Right lobe of liver (tissue), 6 donors: ENCODE data around the gene MPHOSPH9. TPM values are rescaled to one million over a fixed set of nuclear protein-coding genes. Genes with fewer than 3 reads are reported as not detected.

ENCODE experiments used
- ATAC-seq, 4 donors: fragments of 200-7000 bp; cut with Tn5 transposase; one replicate each; pipeline ENCODE4 v1.9.1; 2020; ENCODE audit warnings: mild to moderate bottlenecking in 4 of 4, moderate library complexity in 4 of 4
- DNase-seq, 3 donors: peaks; one replicate each; pipeline ENCODE4 v3.0.0-alpha.2; 2020
- H3K27ac ChIP-seq, 3 donors: fragments of 200-600 bp; one replicate each; pipeline ENCODE4 v1.8.0; 2022
- H3K27me3 ChIP-seq, 2 donors: fragments of 200-600 bp; one replicate each; pipeline ENCODE4 v1.8.0; 2022
- H3K36me3 ChIP-seq, 4 donors: fragments of 200-600 bp; sonication (generic) in 1 of 4; one replicate each; pipeline versions ENCODE4 v1.5.1 to v1.8.0; 2017 to 2022; ENCODE audit warnings: control low read depth in 1 of 4
- H3K4me1 ChIP-seq, 4 donors: fragments of 200-600 bp; sonication (generic) in 1 of 4; one replicate each; pipeline versions ENCODE4 v1.5.1 to v1.8.0; 2017 to 2022; ENCODE audit warnings: control low read depth in 1 of 4
- H3K4me3 ChIP-seq, 3 donors: fragments of 200-600 bp; one replicate each; pipeline ENCODE4 v1.8.0; 2022
- H3K9me3 ChIP-seq, 4 donors: fragments of 200-600 bp; sonication (generic) in 1 of 4; one replicate each; pipeline versions ENCODE4 v1.5.1 to v1.8.0; 2017 to 2022; ENCODE audit warnings: control low read depth in 1 of 4
- CTCF ChIP-seq, 4 donors: fragments of 200-600 bp in 3 of 4; fragments of 450-650 bp in 1 of 4; IDR thresholded peaks; one replicate each; pipeline versions ENCODE4 v1.5.1 to v1.8.0; 2016 to 2022; ENCODE audit warnings: antibody characterized with exemption in 4 of 4, mild to moderate bottlenecking in 2 of 4
- POLR2A ChIP-seq: fragments of 450-650 bp; IDR thresholded peaks from one replicate; pipeline ENCODE4 v1.6.1; 2017; ENCODE audit warnings: antibody characterized with exemption, mild to moderate bottlenecking
- WGBS: methylation state at CpG from one replicate; pipeline ENCODE4 v1.1.6; 2018; ENCODE audit warnings: low coverage, low lambda C conversion rate; ENCODE audit not compliant: insufficient coverage; ENCODE audit errors: missing lambda C conversion rate; 5-methylcytosine and 5-hydroxymethylcytosine counted together
- intact Hi-C, 2 donors: fragments of 100-400 bp; cut with DNase I; formaldehyde crosslinking; loops; one replicate each; pipeline versions ENCODE4 v1.11.2 to v1.14.1; 2022
- total RNA-seq, 6 experiments: library from RNA; depleted of rRNA in 2 of 6; stranded (reverse); fragments of >200 nt in 2 of 6; fragmentation: NEBNext Ultra II Directional in 3 of 6; extraction: Animal tissue kit (Norgen Biotek cat#: 25700) in 3 of 6; gene quantifications; one replicate each; pipeline versions ENCODE4 v1.1.0 to v1.2.4, GENCODE V29; 2016 to 2023
- donor health status: DM: no; HTN: yes; CAD: no.
- donor health status: DM: no; HTN: no; CAD: no.
- donor health status: DM: no; HTN: no; CAD: no.
- donor health status: DM: no; HTN: yes; CAD: no.
- donor health status: DM: no; HTN: yes; CAD: no.

Gene MPHOSPH9
- total RNA-seq, 6 experiments from 2014 or later, result 14.5 to 25.7 (median 19.1) TPM

- WGBS, result 95% methylated on average over 3 of the region's 7 CpGs
- Histone ChIP-seq H3K4me3 (no peak overlapping the region), H3K27me3 (no peaks in the 10 kb centered on the region), H3K27ac (no peak overlapping the region), H3K36me3 (peaks cover 0 to 4% (median under 1%) of the 10 kb centered on the region in 4 donors), H3K4me1 (peaks cover 0 to 9% (median 3%) of the 10 kb centered on the region in 4 donors), H3K9me3 (no peaks in the 10 kb centered on the region)
- intact Hi-C loops, result no loop called here
- ATAC-seq, result no peak
- TF ChIP-seq POLR2A (no peak), CTCF (IDR thresholded peaks at IDR 0.05) (no peak)
- no peak for DNase-seq
Measured at GRCh38 chr12:123267335-123267920, 34.5 kb upstream of the MPHOSPH9 start.

GRCh38 chr12:123266679-123267277 is 33.8 kb upstream of the MPHOSPH9 start:
- no peaks in the 10 kb centered on the region for H3K9me3 ChIP-seq
- intact Hi-C loops, result no loop called here
- H3K27me3 ChIP-seq, result no peaks in the 10 kb centered on the region
- H3K27ac ChIP-seq, result no peak overlapping the region
- H3K4me1 ChIP-seq, result peaks cover 0 to 9% (median 3%) of the 10 kb centered on the region in 4 donors
- peaks cover 0 to 6% (median under 1%) of the 10 kb centered on the region in 4 donors for H3K36me3 ChIP-seq
- ATAC-seq (no peak), DNase-seq (no peak)
- 83% methylated on average over 8 of the region's 19 CpGs for WGBS
- no peak overlapping the region for H3K4me3 ChIP-seq
- no peak for TF ChIP-seq POLR2A
- TF ChIP-seq CTCF (IDR thresholded peaks at IDR 0.05), result no peak

GRCh38 chr12:123265851-123266678 is 33.1 kb upstream of the MPHOSPH9 start:
- Histone ChIP-seq H3K4me1 (peaks cover 0 to 9% (median 3%) of the 10 kb centered on the region in 4 donors), H3K36me3 (peaks cover 0 to 13% (median 4%) of the 10 kb centered on the region in 4 donors), H3K9me3 (no peaks in the 10 kb centered on the region), H3K4me3 (no peak overlapping the region), H3K27ac (no peak overlapping the region), H3K27me3 (no peaks in the 10 kb centered on the region)
- TF ChIP-seq POLR2A (no peak), CTCF (IDR thresholded peaks at IDR 0.05) (no peak)
- 92% methylated on average over 13 of the region's 35 CpGs for WGBS
- ATAC-seq (no peak), DNase-seq (no peak)
- intact Hi-C loops, result no loop called here

- DNase-seq (peak in 1 of 3 donors; percentile 35), ATAC-seq (peak in 3 of 4 donors; percentile 17 to 27 (median 27))
- 37% methylated on average over 2 of the region's 7 CpGs for WGBS
- H3K36me3 ChIP-seq, result peaks cover 0 to 21% (median 4%) of the 10 kb centered on the region in 4 donors
- no peak overlapping the region for H3K4me3 ChIP-seq
- H3K9me3 ChIP-seq, result no peaks in the 10 kb centered on the region
- intact Hi-C loops, result no loop called here
- TF ChIP-seq CTCF (IDR thresholded peaks at IDR 0.05), result peak in 1 of 4 donors; percentile 20
- TF ChIP-seq POLR2A, result no peak
- no peaks in the 10 kb centered on the region for H3K27me3 ChIP-seq
- H3K27ac ChIP-seq, result no peak overlapping the region
- H3K4me1 ChIP-seq, result no peaks in the 10 kb centered on the region
Measured at GRCh38 chr12:123264642-123265041, 31.7 kb upstream of the MPHOSPH9 start.
